ENCODE data around the gene GALNT7. TPM values are rescaled to one million over a fixed set of nuclear protein-coding genes. Genes with fewer than 3 reads are reported as not detected.

The GALNT7 gene
- total and polyA plus RNA-seq, 2 donors (not counting 3 experiments of a cell fraction or from before 2014, with no cell fraction given) = 19.6 to 54.6 TPM

GRCh38 chr4:173284463-173284862 is 115.9 kb downstream of the GALNT7 start:
- dilution Hi-C loops (cut with MboI; ENCODE audit: extremely low pct_ligation_motif_present, low sequenced_read_pairs) = no loop called here
- no peak overlapping the region for H3K9ac ChIP-seq (replicated peaks; ENCODE audit: extremely low read depth, insufficient read depth, low read length)
- no peaks in the 10 kb centered on the region for H3K27me3 ChIP-seq (ENCODE audit: control insufficient read depth in 2 of 2, insufficient read depth in 2 of 2, low read length in 2 of 2)
- no peak overlapping the region for H3K4me3 ChIP-seq (replicated peaks in 1 of 3; ENCODE audit: insufficient read depth in 1 of 3, low read depth in 1 of 3, low read length in 3 of 3)
- H3K4me2 ChIP-seq (ENCODE audit: insufficient read depth, low read length) = no peak overlapping the region
- ChIA-PET POLR2A (no interaction called here), CTCF (no interaction called here)
- H4K20me1 ChIP-seq (replicated peaks; ENCODE audit: control insufficient read depth, extremely low read depth, insufficient read depth, low read length) = no peaks in the 10 kb centered on the region
- H3K79me2 ChIP-seq (ENCODE audit: control insufficient read depth, insufficient read depth, low read length) = no peaks in the 10 kb centered on the region
- H2AFZ ChIP-seq (ENCODE audit: low read depth, low read length) = no peak overlapping the region
- intact Hi-C loops (cut with micrococcal nuclease) = no loop called here
- FAIRE-seq = no peak
- no peaks in the 10 kb centered on the region for H3K36me3 ChIP-seq (ENCODE audit: control insufficient read depth in 2 of 2, extremely low read depth in 1 of 2, insufficient read depth in 2 of 2, low read length in 2 of 2)
- H3K9me1 ChIP-seq (replicated peaks; ENCODE audit: control insufficient read depth, extremely low read depth, insufficient read depth, low read length) = no peaks in the 10 kb centered on the region
- no peaks in the 10 kb centered on the region for H3K4me1 ChIP-seq (ENCODE audit: control insufficient read depth, extremely low read depth, insufficient read depth, low read length)
- H3K27ac ChIP-seq (ENCODE audit: insufficient read depth, low read depth, low read length) = no peak overlapping the region
- DNase-seq (ENCODE audit: low read depth, low spot score) = no peak
- no peak for TF ChIP-seq GATA2 (IDR thresholded peaks at IDR 0.05; ENCODE audit: insufficient read depth, insufficient read length, low read depth, low read length)
- TF ChIP-seq EZH2 (IDR thresholded peaks at IDR 0.05; ENCODE audit: borderline replicate concordance, low read depth, low read length, severe bottlenecking) = no peak
- no peak for TF ChIP-seq POLR2A (IDR thresholded peaks at IDR 0.05; ENCODE audit: low read depth, low read length)
- no peak for TF ChIP-seq FOS (IDR thresholded peaks at IDR 0.05; ENCODE audit: borderline replicate concordance, insufficient read depth, low read length)
- no peak for TF ChIP-seq JUN (IDR thresholded peaks at IDR 0.05; ENCODE audit: borderline replicate concordance, insufficient read depth, insufficient read length, low read depth)
- no peaks in the 10 kb centered on the region for H3K9me3 ChIP-seq (replicated peaks; ENCODE audit: control insufficient read depth, insufficient read depth, low read length)
- no TSS peak for BruUV-seq (replicated peaks)

- POLR2A ChIA-PET = no interaction called here
- CTCF ChIA-PET = interaction anchor here (1.0 to 2.3 kb wide), 4 partner anchors 14 to 274 kb away, joined by 3 to 9 read pairs (median 6); no protein-coding TSS in a partner anchor
- Histone ChIP-seq H4K20me1 (replicated peaks; ENCODE audit: control insufficient read depth, extremely low read depth, insufficient read depth, low read length) (no peaks in the 10 kb centered on the region), H3K9me3 (replicated peaks; ENCODE audit: control insufficient read depth, insufficient read depth, low read length) (no peaks in the 10 kb centered on the region), H3K9ac (replicated peaks; ENCODE audit: extremely low read depth, insufficient read depth, low read length) (no peak overlapping the region), H3K27ac (ENCODE audit: insufficient read depth, low read depth, low read length) (no peak overlapping the region), H3K27me3 (ENCODE audit: control insufficient read depth in 2 of 2, insufficient read depth in 2 of 2, low read length in 2 of 2) (no peaks in the 10 kb centered on the region), H3K79me2 (ENCODE audit: control insufficient read depth, insufficient read depth, low read length) (no peaks in the 10 kb centered on the region), H3K4me3 (replicated peaks in 1 of 3; ENCODE audit: insufficient read depth in 1 of 3, low read depth in 1 of 3, low read length in 3 of 3) (no peak overlapping the region), H3K36me3 (ENCODE audit: control insufficient read depth in 2 of 2, extremely low read depth in 1 of 2, insufficient read depth in 2 of 2, low read length in 2 of 2) (no peaks in the 10 kb centered on the region), H3K4me1 (ENCODE audit: control insufficient read depth, extremely low read depth, insufficient read depth, low read length) (no peaks in the 10 kb centered on the region), H2AFZ (ENCODE audit: low read depth, low read length) (no peak overlapping the region), H3K4me2 (ENCODE audit: insufficient read depth, low read length) (no peak overlapping the region), H3K9me1 (replicated peaks; ENCODE audit: control insufficient read depth, extremely low read depth, insufficient read depth, low read length) (no peaks in the 10 kb centered on the region)
- DNase-seq (ENCODE audit: low read depth, low spot score) (no peak), FAIRE-seq (no peak)
- TF ChIP-seq EZH2 (IDR thresholded peaks at IDR 0.05; ENCODE audit: borderline replicate concordance, low read depth, low read length, severe bottlenecking) (no peak), MYC (IDR thresholded peaks at IDR 0.05; ENCODE audit: low read depth, low read length) (no peak), CTCF (IDR thresholded peaks at IDR 0.05; ENCODE audit: extremely low read depth in 1 of 2, insufficient read depth in 1 of 2, low read depth in 1 of 2, low read length in 2 of 2) (no peak), FOS (IDR thresholded peaks at IDR 0.05; ENCODE audit: borderline replicate concordance, insufficient read depth, low read length) (no peak), POLR2AphosphoS5 (IDR thresholded peaks at IDR 0.05; ENCODE audit: insufficient read depth, low read depth, low read length) (no peak)
- intact Hi-C loops (cut with micrococcal nuclease) = no loop called here
- dilution Hi-C loops (cut with MboI; ENCODE audit: extremely low pct_ligation_motif_present, low sequenced_read_pairs) = no loop called here
- BruUV-seq (replicated peaks) = no TSS peak
Observed at GRCh38 chr4:173287486-173287885, 118.9 kb downstream of the GALNT7 start.

Data from endothelial cell of umbilical vein (primary cell).